H1 (cell line): ENCODE measurements around the gene SLC17A8. TPM values are rescaled to one million over a fixed set of nuclear protein-coding genes. Genes with fewer than 3 reads are reported as not detected.

ENCODE experiments used
- CTCF ChIA-PET: fragments of 300-600 bp; sonication (Branson Sonifier 250); formaldehyde crosslinking; loops from one replicate; lab custom pipeline; 2021; ENCODE audit not compliant: partially characterized antibody; lab: Charles Lee
- POLR2A ChIA-PET: fragments of 300-600 bp; sonication (Branson Sonifier 250); formaldehyde crosslinking; loops from one replicate; lab custom pipeline; 2021; ENCODE audit warnings: inconsistent platforms; ENCODE audit not compliant: partially characterized antibody; lab: Charles Lee
- DNase-seq, 2 experiments: peaks; one replicate each; pipeline versions ENCODE4 v3.0.0 to v3.0.0-alpha.2; 2010 to 2022; ENCODE audit warnings: low spot score in 2 of 2, low read depth in 1 of 2, mixed read lengths in 1 of 2
- FAIRE-seq: peaks from 2 replicates; lab custom pipeline; 2011; peaks lifted over from hg19 to GRCh38; lab: Jason Lieb, UNC
- H2AFZ ChIP-seq: 2 replicates; pipeline ENCODE4 v1.8.1; 2012; ENCODE audit warnings: low read length, inconsistent platforms
- H2AK5ac ChIP-seq: 2 replicates; pipeline ENCODE4 v1.6.1; 2013; ENCODE audit warnings: low read depth, low read length
- H2BK120ac ChIP-seq: replicated peaks from 2 replicates; pipeline ENCODE3; 2013; ENCODE audit warnings: low read depth, low read length, inconsistent platforms
- H2BK12ac ChIP-seq: 2 replicates; pipeline ENCODE4 v1.6.1; 2013; ENCODE audit warnings: low read depth, low read length
- H2BK15ac ChIP-seq: 2 replicates; pipeline ENCODE4 v1.6.1; 2013; ENCODE audit warnings: low read length
- H2BK20ac ChIP-seq: 2 replicates; pipeline ENCODE4 v1.6.1; 2013; ENCODE audit warnings: low read length
- H2BK5ac ChIP-seq: 2 replicates; pipeline ENCODE4 v1.6.1; 2013; ENCODE audit warnings: low read depth, low read length
- H3K14ac ChIP-seq: 2 replicates; pipeline ENCODE4 v1.6.1; 2013; ENCODE audit warnings: inconsistent platforms; ENCODE audit not compliant: insufficient read length
- H3K18ac ChIP-seq: 2 replicates; pipeline ENCODE4 v1.6.1; 2013; ENCODE audit warnings: low read length; ENCODE audit errors: extremely low read depth
- H3K23ac ChIP-seq: 2 replicates; pipeline ENCODE4 v1.6.1; 2013; ENCODE audit warnings: inconsistent platforms; ENCODE audit not compliant: insufficient read length
- H3K23me2 ChIP-seq: 2 replicates; pipeline ENCODE4 v1.6.1; 2013; ENCODE audit warnings: low read depth, low read length
- H3K27ac ChIP-seq: 2 replicates; pipeline ENCODE4 v1.6.1; 2011; ENCODE audit warnings: low read depth, low read length, inconsistent platforms
- H3K27me3 ChIP-seq, 4 experiments: replicated peaks in 1 of 4; 1 replicate in 1 of 4; 2 replicates in 3 of 4; pipeline versions ENCODE4 v1.6.1 to v1.8.1; 2011 to 2013; ENCODE audit warnings: low read length in 3 of 4, mild to moderate bottlenecking in 3 of 4, inconsistent platforms in 2 of 4, mixed read lengths in 2 of 4, moderate library complexity in 1 of 4; ENCODE audit not compliant: control insufficient read depth in 3 of 4, insufficient read depth in 3 of 4; ENCODE audit errors: extremely low read depth in 1 of 4
- H3K36me3 ChIP-seq, 4 experiments: 2 replicates each; pipeline versions ENCODE4 v1.6.1 to v1.8.1; 2011 to 2013; ENCODE audit warnings: mild to moderate bottlenecking in 4 of 4, low read length in 3 of 4, moderate library complexity in 2 of 4, control low read depth in 1 of 4, inconsistent platforms in 1 of 4; ENCODE audit not compliant: insufficient read depth in 4 of 4, control insufficient read depth in 2 of 4
- H3K4ac ChIP-seq: replicated peaks from 2 replicates; pipeline ENCODE3; 2013; ENCODE audit warnings: low read length, low read depth, mixed read lengths, inconsistent platforms; ENCODE audit not compliant: insufficient read length
- H3K4me1 ChIP-seq, 4 experiments: replicated peaks in 1 of 4; 1 replicate in 1 of 4; 2 replicates in 3 of 4; pipeline versions ENCODE4 v1.6.1 to v1.8.1; 2011 to 2013; ENCODE audit warnings: low read length in 3 of 4, inconsistent platforms in 2 of 4, mixed read lengths in 1 of 4; ENCODE audit not compliant: insufficient read depth in 4 of 4, control insufficient read depth in 3 of 4
- H3K4me2 ChIP-seq, 2 experiments: 2 replicates each; pipeline versions ENCODE4 v1.6.1 to v1.8.1; 2011 to 2013; ENCODE audit warnings: low read depth in 2 of 2, low read length in 2 of 2, control low read depth in 1 of 2, inconsistent platforms in 1 of 2, mild to moderate bottlenecking in 1 of 2; ENCODE audit not compliant: insufficient read depth in 1 of 2
- H3K4me3 ChIP-seq, 4 experiments: fragments of 200-600, 300-600 bp in 1 of 4; sonication (generic), shearing (Covaris generic), sonication (Bioruptor Twin) in 1 of 4; 2 replicates each; pipeline versions ENCODE4 v1.5.1 to v1.8.1; 2011 to 2016; ENCODE audit warnings: low read length in 4 of 4, low read depth in 3 of 4, control low read depth in 2 of 4, inconsistent platforms in 2 of 4, mild to moderate bottlenecking in 2 of 4, mixed read lengths in 1 of 4, moderate library complexity in 1 of 4; ENCODE audit not compliant: insufficient read depth in 2 of 4; ENCODE audit errors: extremely low read depth in 1 of 4
- H3K56ac ChIP-seq: replicated peaks from 2 replicates; pipeline ENCODE3; 2013; ENCODE audit warnings: low read depth, mild to moderate bottlenecking, mixed read lengths, low read length, inconsistent platforms; ENCODE audit not compliant: insufficient read length
- H3K79me1 ChIP-seq: 2 replicates; pipeline ENCODE4 v1.6.1; 2013; ENCODE audit warnings: low read depth, low read length, control low read depth
- H3K79me2 ChIP-seq, 2 experiments: 2 replicates each; pipeline versions ENCODE4 v1.6.1 to v1.8.1; 2012 to 2013; ENCODE audit warnings: low read length in 2 of 2, mild to moderate bottlenecking in 2 of 2, inconsistent platforms in 1 of 2; ENCODE audit not compliant: insufficient read depth in 2 of 2, control insufficient read depth in 1 of 2
- H3K9ac ChIP-seq, 4 experiments: replicated peaks in 1 of 4; 1 replicate in 1 of 4; 2 replicates in 3 of 4; pipeline versions ENCODE4 v1.6.1 to v1.8.1; 2011 to 2013; ENCODE audit warnings: low read depth in 3 of 4, low read length in 3 of 4, control low read depth in 2 of 4, mild to moderate bottlenecking in 2 of 4, moderate library complexity in 2 of 4, inconsistent platforms in 1 of 4; ENCODE audit errors: extremely low read depth in 1 of 4
- H3K9me3 ChIP-seq, 2 experiments: 2 replicates each; pipeline versions ENCODE4 v1.6.1 to v1.8.1; 2012 to 2013; ENCODE audit warnings: mild to moderate bottlenecking in 2 of 2, moderate library complexity in 2 of 2, control low read depth in 1 of 2, inconsistent platforms in 1 of 2, low read depth in 1 of 2, low read length in 1 of 2, mixed read lengths in 1 of 2; ENCODE audit not compliant: insufficient read depth in 2 of 2
- H4K20me1 ChIP-seq, 2 experiments: replicated peaks in 1 of 2; 2 replicates each; pipeline versions ENCODE3 to v1.8.1; 2011 to 2013; ENCODE audit warnings: inconsistent platforms in 2 of 2, low read length in 2 of 2, mild to moderate bottlenecking in 1 of 2; ENCODE audit not compliant: insufficient read depth in 2 of 2, control insufficient read depth in 1 of 2
- H4K5ac ChIP-seq: 2 replicates; pipeline ENCODE4 v1.6.1; 2013; ENCODE audit warnings: low read length, low read depth, mixed read lengths, inconsistent platforms; ENCODE audit not compliant: insufficient read length
- H4K8ac ChIP-seq: 2 replicates; pipeline ENCODE4 v1.8.0; 2013; ENCODE audit warnings: mild to moderate bottlenecking, moderate library complexity, low read length, inconsistent platforms; ENCODE audit not compliant: insufficient read depth; ENCODE audit errors: extremely low read depth
- H4K91ac ChIP-seq: replicated peaks from 2 replicates; pipeline ENCODE3; 2013; ENCODE audit warnings: low read length, mixed read lengths, inconsistent platforms; ENCODE audit not compliant: insufficient read length
- CBX8 ChIP-seq: fragments of 300-800, 300-1000 bp; sonication (generic); IDR thresholded peaks from 2 replicates; pipeline ENCODE4 v1.7.1; 2016; ENCODE audit warnings: low read depth, low read length, borderline replicate concordance
- CHD1 ChIP-seq: IDR thresholded peaks from 2 replicates; pipeline ENCODE4 v1.6.1; 2012; ENCODE audit warnings: low read depth, low read length, improper control_type of control experiment
- CTBP2 ChIP-seq: IDR thresholded peaks from 2 replicates; pipeline ENCODE4 v1.7.0; 2011; ENCODE audit warnings: borderline replicate concordance, mild to moderate bottlenecking, moderate library complexity, mixed read lengths, low read length; ENCODE audit not compliant: insufficient read depth, insufficient read length
- EZH2 ChIP-seq: fragments of 200-600 bp; sonication (generic); IDR thresholded peaks from 2 replicates; pipeline ENCODE4 v1.7.1; 2012; ENCODE audit warnings: low read depth, mild to moderate bottlenecking, moderate library complexity, low read length, inconsistent platforms; ENCODE audit not compliant: severe bottlenecking
- GABPA ChIP-seq: IDR thresholded peaks from 2 replicates; pipeline ENCODE4 v1.6.1; 2011; ENCODE audit warnings: mild to moderate bottlenecking, low read length, moderate library complexity, borderline replicate concordance; ENCODE audit not compliant: insufficient read depth
- HDAC6 ChIP-seq: IDR thresholded peaks from one replicate; pipeline ENCODE4 v1.7.1; 2012; ENCODE audit warnings: low read depth, mild to moderate bottlenecking, inconsistent platforms, low read length, moderate library complexity
- JUN ChIP-seq: IDR thresholded peaks from 2 replicates; pipeline ENCODE4 v1.6.1; 2011; ENCODE audit warnings: low read depth, mild to moderate bottlenecking, improper control_type of control experiment, low read length
- NANOG ChIP-seq: IDR thresholded peaks from 2 replicates; pipeline ENCODE4 v1.6.1; 2011; ENCODE audit warnings: low read length, low read depth, mild to moderate bottlenecking, inconsistent platforms; ENCODE audit not compliant: insufficient read depth, poor library complexity, severe bottlenecking
- RBBP5 ChIP-seq: IDR thresholded peaks from 2 replicates; pipeline ENCODE4 v1.7.1; 2012; ENCODE audit warnings: low read depth, mild to moderate bottlenecking, inconsistent platforms, low read length, moderate library complexity, borderline replicate concordance
- SIN3A ChIP-seq, 2 experiments: IDR thresholded peaks in 1 of 2; conservative IDR thresholded peaks in 1 of 2; 2 replicates each; pipeline ENCODE4 v1.6.1; 2011 to 2012; ENCODE audit warnings: low read length in 2 of 2, improper control_type of control experiment in 1 of 2, low read depth in 1 of 2, mild to moderate bottlenecking in 1 of 2
- SIX5 ChIP-seq: IDR thresholded peaks from 2 replicates; pipeline ENCODE4 v1.6.1; 2011; ENCODE audit warnings: mild to moderate bottlenecking, low read depth, low read length
- SUZ12 ChIP-seq: fragments of 200-600 bp; sonication (generic); IDR thresholded peaks from 2 replicates; pipeline ENCODE4 v1.6.1; 2012; ENCODE audit warnings: mild to moderate bottlenecking, inconsistent platforms, low read length, moderate library complexity, mixed read lengths
- TAF1 ChIP-seq: IDR thresholded peaks from 2 replicates; pipeline ENCODE4 v1.6.1; 2011; ENCODE audit warnings: mild to moderate bottlenecking, low read depth, low read length
- WGBS, 2 experiments: shearing (Covaris generic) in 1 of 2; methylation state at CpG; one replicate each; pipeline versions ENCODE4 v1.1.6 to v1.1.7; 2013 to 2015; ENCODE audit warnings: low lambda C conversion rate in 2 of 2, mixed read lengths in 2 of 2, inconsistent platforms in 1 of 2, low coverage in 1 of 2, missing lambda C conversion rate in 1 of 2; ENCODE audit not compliant: insufficient replicate concordance in 2 of 2, insufficient coverage in 1 of 2, insufficient read length in 1 of 2; ENCODE audit errors: extremely low coverage in 1 of 2, missing lambda C conversion rate in 1 of 2; 5-methylcytosine and 5-hydroxymethylcytosine counted together
- polyA plus RNA-seq, 7 experiments: library from polyadenylated mRNA; depleted of rRNA in 3 of 7; stranded (reverse) in 5 of 7; unstranded in 2 of 7; fragments of >200 nt in 5 of 7; fragments of 200-250 nt in 2 of 7; gene quantifications; 1 replicate in 5 of 7; 2 replicates in 1 of 7; 4 replicates in 1 of 7; pipeline versions ENCODE4 v1.2.1 to v1.2.3, GENCODE V29; 2011 to 2013; ENCODE audit warnings: missing spikeins in 2 of 7, mixed read lengths in 2 of 7
- total RNA-seq: library from RNA; stranded (reverse); fragmentation: NEBNext Ultra II Directional; extraction: Animal tissue kit (Norgen Biotek cat#: 25700); gene quantifications from 2 replicates; pipeline ENCODE4 v1.2.1, GENCODE V29; 2021
- TF ChIP-seq, protein P1 (sequence below): IDR thresholded peaks from 2 replicates; pipeline ENCODE4 v1.6.1; 2012; ENCODE audit warnings: inconsistent platforms

The SLC17A8 gene
- total and polyA plus RNA-seq, 2 of the 8 experiments (the other 6 are each of a cell fraction or from before 2014, with no cell fraction given), result 0.14 to 0.30 TPM

DNA sequence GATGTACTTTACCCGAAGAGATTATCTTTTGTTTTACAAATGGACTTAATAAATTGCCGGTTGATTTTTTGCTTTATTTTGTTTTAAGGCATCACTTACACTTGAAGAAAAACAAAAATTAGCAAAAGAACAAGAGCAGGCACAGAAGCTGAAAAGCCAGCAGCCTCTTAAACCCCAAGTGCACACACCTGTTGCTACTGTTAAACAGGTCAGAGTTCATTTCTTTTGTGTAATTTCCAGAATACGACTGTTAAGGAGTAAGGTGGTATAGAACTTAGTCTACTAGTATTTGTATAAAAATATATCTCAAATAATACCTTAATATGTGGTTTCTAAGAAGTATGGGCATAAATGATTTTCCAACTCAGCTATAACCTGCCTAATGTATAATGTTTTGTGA is 19.6 kb upstream of the SLC17A8 start:
- no peak overlapping the region for H2AFZ ChIP-seq
- H3K79me2 ChIP-seq, result no peaks in the 10 kb centered on the region
- no peak overlapping the region for H4K5ac ChIP-seq
- H3K9ac ChIP-seq, result no peak overlapping the region
- DNase-seq (no peak), FAIRE-seq (no peak)
- H3K4me2 ChIP-seq, result no peak overlapping the region
- POLR2A ChIA-PET, result no interaction called here
- H2BK20ac ChIP-seq, result no peak overlapping the region
- CTCF ChIA-PET, result interaction anchor here (0.9 to 2.0 kb wide), 6 partner anchors 11 to 102 kb away, joined by 3 to 8 read pairs (median 3); no protein-coding TSS in a partner anchor
- H3K27me3 ChIP-seq, result no peaks in the 10 kb centered on the region
- H3K27ac ChIP-seq, result no peak overlapping the region
- no peak overlapping the region for H3K4ac ChIP-seq
- H2BK120ac ChIP-seq, result no peak overlapping the region
- no peak overlapping the region for H3K56ac ChIP-seq
- H4K8ac ChIP-seq, result no peak overlapping the region
- H2BK5ac ChIP-seq, result no peak overlapping the region
- H3K18ac ChIP-seq, result no peak overlapping the region
- no peaks in the 10 kb centered on the region for H3K23me2 ChIP-seq
- H3K36me3 ChIP-seq, result peaks cover 2 to 49% (median 9%) of the 10 kb centered on the region in 4 experiments; a peak in 6 of 8 replicates
- no peak overlapping the region for H3K4me3 ChIP-seq
- H3K79me1 ChIP-seq, result no peaks in the 10 kb centered on the region
- H2AK5ac ChIP-seq, result no peak overlapping the region
- H4K91ac ChIP-seq, result no peak overlapping the region
- H2BK15ac ChIP-seq, result no peak overlapping the region
- no peak overlapping the region for H2BK12ac ChIP-seq
- no peak overlapping the region for H3K14ac ChIP-seq
- 86% methylated on average over 3 of the region's 3 CpGs; no CpG with 5 or more reads in 1 of the 2 experiments for WGBS, 2 experiments
- H3K9me3 ChIP-seq, result no peaks in the 10 kb centered on the region
- H4K20me1 ChIP-seq, result no peaks in the 10 kb centered on the region
- no peaks in the 10 kb centered on the region for H3K4me1 ChIP-seq
- no peak overlapping the region for H3K23ac ChIP-seq
- no peak for TF ChIP-seq TAF1
- TF ChIP-seq SUZ12, result no peak
- no peak for TF ChIP-seq CTBP2
- no peak for TF ChIP-seq GABPA
- no peak for TF ChIP-seq SIN3A (conservative IDR thresholded peaks at IDR 0.05 in 1 of 2, IDR thresholded peaks at IDR 0.05 in 1 of 2; ENCODE audit: low read depth in 1 of 2, low read length in 2 of 2)
- TF ChIP-seq NANOG, result no peak
- TF ChIP-seq, protein P1, sequence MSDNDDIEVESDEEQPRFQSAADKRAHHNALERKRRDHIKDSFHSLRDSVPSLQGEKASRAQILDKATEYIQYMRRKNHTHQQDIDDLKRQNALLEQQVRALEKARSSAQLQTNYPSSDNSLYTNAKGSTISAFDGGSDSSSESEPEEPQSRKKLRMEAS, result no peak
- no peak for TF ChIP-seq SIX5
- no peak for TF ChIP-seq EZH2
- TF ChIP-seq RBBP5, result no peak
- no peak for TF ChIP-seq HDAC6
- no peak for TF ChIP-seq CBX8
- TF ChIP-seq JUN, result no peak
- no peak for TF ChIP-seq CHD1
